GM19324 (cell line): Measurements from ENCODE around the gene PURB.
A peak's percentile ranks its signal among the peaks of the same experiment; 100 is the strongest.
"Not testable (repeated sequence)": the region's sequence is repeated elsewhere in the genome, so short reads cannot be mapped to it uniquely, and the experiment has no call there.

Source experiments
- ATAC-seq: cut with Tn5 transposase; IDR thresholded peaks from one replicate; pipeline ENCODE4 v1.9.1; 2021; ENCODE audit warnings: mild to moderate bottlenecking, moderate library complexity; ENCODE audit not compliant: unreplicated experiment, low FRiP score

The PURB gene

DNA sequence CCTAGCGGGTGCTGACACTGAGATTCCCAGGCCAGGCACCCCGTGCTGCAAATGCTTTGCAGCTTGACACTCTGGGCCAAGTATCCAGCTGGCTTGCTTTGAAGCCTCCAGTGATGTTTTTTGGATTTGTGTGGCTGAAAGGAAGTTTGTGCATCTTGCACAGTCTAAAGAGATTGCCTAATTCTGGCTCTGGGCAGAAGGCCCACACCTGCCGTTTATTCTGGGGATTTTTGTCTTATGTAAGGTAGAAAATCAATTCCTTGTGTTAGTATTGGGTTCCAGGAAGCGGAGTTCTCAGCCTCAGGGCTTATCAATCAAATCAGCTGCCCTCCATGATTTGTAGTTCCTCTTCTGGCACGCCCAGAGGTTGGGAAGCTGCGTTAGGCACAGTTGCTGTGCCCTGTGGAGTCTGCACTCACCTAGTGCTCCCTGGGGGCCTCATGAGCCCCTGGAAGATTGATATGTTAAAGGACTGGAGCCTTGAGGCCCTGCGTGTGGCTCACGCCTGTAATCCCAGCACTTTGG lies 8.4 kb upstream of the PURB start:
- ATAC-seq, result no peak

DNA sequence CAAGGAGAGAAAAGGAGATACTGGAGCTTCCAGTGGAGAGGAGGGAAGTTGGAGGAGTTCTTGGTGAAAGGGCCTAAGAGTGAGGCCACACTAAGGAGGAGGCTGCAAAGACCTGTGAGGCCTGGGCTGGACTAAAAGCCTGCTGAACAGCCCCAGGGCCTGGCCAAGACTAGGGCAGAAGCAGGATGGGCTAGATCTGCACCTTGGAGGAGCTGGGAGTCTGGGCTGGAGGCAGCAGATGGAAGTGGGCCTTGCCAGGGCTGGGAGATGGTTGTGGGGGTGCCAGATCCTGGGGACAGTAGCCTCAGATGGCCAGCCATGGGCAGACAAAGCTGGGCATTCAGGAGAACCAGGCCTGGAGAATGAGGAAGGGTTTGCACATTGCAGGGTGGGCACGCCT lies 6.5 kb upstream of the PURB start:
- no peak for ATAC-seq

GRCh38 chr7:44891372-44891771 lies 6.0 kb upstream of the PURB start:
- no peak for ATAC-seq

- no peak for ATAC-seq
Observed at GRCh38 chr7:44889086-44889781, 3.9 kb upstream of the PURB start.

- ATAC-seq, result no peak
Observed at GRCh38 chr7:44887293-44887692, 2.0 kb upstream of the PURB start.

GRCh38 chr7:44884621-44885393 lies 523 bp downstream of the PURB start:
- peak; percentile 34 for ATAC-seq

- ATAC-seq, result no peak
Observed at GRCh38 chr7:44883961-44884620, 1.2 kb downstream of the PURB start.

GRCh38 chr7:44882899-44883298 lies 2.4 kb downstream of the PURB start:
- no peak for ATAC-seq

DNA sequence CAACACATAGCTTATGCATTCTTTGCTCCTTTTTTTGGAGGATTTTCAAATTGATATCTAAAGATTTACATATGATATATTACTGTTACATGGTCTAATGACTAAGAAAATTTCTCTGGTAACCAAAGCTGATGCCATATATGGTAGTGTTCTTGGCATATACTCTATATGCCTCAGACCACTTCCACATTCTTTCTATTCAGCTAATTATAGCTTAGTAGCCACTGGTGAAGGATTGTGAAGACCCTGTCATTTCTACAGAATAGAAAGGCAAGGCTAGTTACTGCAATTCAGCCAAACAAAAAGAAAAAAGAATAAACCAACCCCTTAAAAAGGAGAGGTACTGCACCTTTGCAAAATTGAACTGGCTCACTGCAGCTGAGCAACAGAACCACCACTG lies 3.7 kb downstream of the PURB start:
- ATAC-seq, result no peak

- ATAC-seq, result no peak
Observed at GRCh38 chr7:44881066-44881600, 4.2 kb downstream of the PURB start.

- no peak for ATAC-seq
Observed at GRCh38 chr7:44880317-44881018, 4.9 kb downstream of the PURB start.

- no peak for ATAC-seq
Observed at GRCh38 chr7:44876393-44876792, 8.9 kb downstream of the PURB start.

DNA sequence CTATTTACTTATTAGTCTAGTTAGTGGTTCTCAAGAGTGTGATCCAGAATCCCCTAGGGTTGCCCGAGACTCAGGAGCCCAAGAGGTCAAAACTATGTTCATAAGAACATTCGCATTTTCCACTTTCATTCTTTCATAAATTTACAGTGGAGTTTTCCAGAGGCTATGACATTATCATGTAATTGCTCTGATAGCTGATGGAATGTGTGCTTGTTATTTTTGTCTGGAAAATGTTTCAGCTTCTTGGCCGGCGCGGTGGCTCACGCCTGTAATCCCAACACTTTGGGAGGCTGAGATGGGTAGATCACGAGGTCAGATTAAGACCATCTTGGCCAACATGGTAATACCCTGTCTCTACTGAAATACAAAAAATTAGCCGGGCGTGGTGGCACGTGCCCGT lies 10.1 kb downstream of the PURB start:
- ATAC-seq, result no peak

DNA sequence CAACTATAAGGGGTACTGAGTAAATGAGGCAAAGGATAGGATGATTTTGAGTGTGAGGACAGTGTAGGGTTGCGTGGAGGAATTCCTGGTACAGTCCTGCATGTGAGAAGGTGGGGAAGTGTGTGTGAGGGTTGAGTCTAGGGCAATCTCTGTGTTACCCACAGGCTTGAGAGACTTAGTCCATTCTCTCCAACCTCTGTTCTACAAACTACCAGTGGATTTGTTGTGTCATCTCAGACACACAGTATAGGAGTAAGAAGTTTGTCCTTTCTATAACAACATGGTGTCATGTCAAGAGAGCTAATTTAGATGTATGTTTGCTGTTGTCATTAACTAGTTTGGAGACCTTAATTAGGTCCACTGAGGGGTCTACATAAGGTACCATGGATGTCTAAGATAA lies 12.5 kb downstream of the PURB start:
- no peak for ATAC-seq

DNA sequence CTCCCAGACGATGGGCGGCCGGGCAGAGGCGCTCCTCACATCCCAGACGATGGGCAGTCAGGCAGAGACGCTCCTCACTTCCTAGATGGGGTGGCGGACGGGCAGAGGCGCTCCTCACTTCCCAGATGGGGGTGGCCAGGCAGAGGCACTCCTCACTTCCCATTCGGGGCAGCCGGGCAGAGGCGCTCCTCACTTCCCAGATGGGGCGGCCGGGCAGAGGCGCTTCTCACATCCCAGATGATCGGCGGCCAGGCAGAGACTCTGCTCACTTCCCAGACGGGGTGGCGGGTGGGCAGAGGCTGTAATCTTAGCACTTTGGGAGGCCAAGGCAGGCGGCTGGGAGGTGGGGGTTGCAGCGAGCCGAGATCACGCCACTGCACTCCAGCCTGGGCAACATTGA lies 13.4 kb downstream of the PURB start:
- ATAC-seq, result not testable (repeated sequence)

GRCh38 chr7:44870780-44871179 lies 14.6 kb downstream of the PURB start:
- not testable (repeated sequence) for ATAC-seq

- not testable (repeated sequence) for ATAC-seq
Observed at GRCh38 chr7:44870336-44870735, 15.0 kb downstream of the PURB start.

DNA sequence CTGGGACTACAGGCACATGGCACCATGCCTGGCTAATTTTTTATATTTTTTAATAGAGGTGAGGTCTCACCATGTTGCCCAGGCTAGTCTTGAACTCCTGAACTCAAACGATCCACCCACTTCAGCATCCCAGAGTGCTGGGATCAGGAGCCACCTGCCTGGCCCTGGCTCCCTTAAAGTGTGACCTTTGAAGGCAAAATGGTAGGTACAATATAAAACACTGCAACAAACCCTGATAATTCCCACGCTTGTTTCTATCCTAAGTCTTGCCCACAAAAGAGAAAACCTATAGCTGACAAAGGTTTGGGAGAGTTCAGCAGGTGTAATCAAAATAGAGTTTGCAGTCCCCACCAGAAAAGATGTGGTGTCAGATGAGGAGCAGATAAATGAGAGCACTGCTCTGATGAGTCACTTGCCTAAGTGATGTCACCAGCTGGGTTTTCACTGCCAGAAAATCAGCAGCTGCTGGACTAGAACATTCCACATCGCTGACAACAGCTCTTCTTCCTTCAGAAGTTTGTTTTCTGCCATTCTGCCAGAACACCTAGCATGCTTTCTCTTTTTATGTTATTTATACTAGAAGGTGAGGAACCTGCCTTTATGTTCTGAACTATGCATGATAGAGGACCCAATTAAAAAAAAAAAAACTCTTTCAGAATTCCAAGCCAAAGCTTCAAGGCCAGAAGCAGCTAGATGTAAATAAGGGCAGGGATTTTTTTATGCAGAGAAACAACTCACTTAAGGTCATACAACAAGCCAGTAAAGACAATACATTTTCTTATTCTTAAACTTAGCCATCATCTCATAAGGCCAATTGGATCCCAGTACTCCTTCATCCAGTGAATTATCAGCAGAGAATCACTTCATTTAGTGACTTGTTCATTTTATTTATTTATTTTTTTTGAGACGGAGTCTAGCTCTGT lies 18.0 kb downstream of the PURB start:
- ATAC-seq, result no peak

GRCh38 chr7:44861949-44862348 lies 23.4 kb downstream of the PURB start:
- not testable (repeated sequence) for ATAC-seq
